Nephron (organoid): ENCODE data around the gene GAREM1.
A peak's percentile ranks its signal among the peaks of the same experiment; 100 is the strongest.

ENCODE experiments used
- H3K27ac Mint-ChIP-seq, 3 experiments: 2 replicates each; pipeline ENCODE4 v1.8.0; 2020; ENCODE audit warnings: mixed read lengths in 3 of 3, mild to moderate bottlenecking in 2 of 3, moderate library complexity in 1 of 3
- H3K27me3 Mint-ChIP-seq: 2 replicates; pipeline ENCODE4 v1.8.0; 2021; ENCODE audit warnings: low read depth, mild to moderate bottlenecking, moderate library complexity, mixed read lengths
- H3K36me3 Mint-ChIP-seq: 2 replicates; pipeline ENCODE4 v1.8.0; 2020; ENCODE audit warnings: low read depth, mixed read lengths
- H3K4me1 Mint-ChIP-seq: 2 replicates; pipeline ENCODE4 v1.8.0; 2020; ENCODE audit warnings: mixed read lengths
- H3K4me3 Mint-ChIP-seq, 3 experiments: 2 replicates each; pipeline ENCODE4 v1.8.0; 2020; ENCODE audit warnings: mild to moderate bottlenecking in 3 of 3, mixed read lengths in 3 of 3, moderate library complexity in 2 of 3
- H3K9me3 Mint-ChIP-seq: 2 replicates; pipeline ENCODE4 v1.8.0; 2020; ENCODE audit warnings: mixed read lengths
- TF ChIP-seq, protein P1 (sequence below), 3 experiments: fragments of 200-600 bp; sonication (generic); IDR thresholded peaks; one replicate each; pipeline ENCODE4 v1.5.0; 2021; ENCODE audit warnings: antibody characterized with exemption in 3 of 3; ENCODE audit not compliant: unreplicated experiment in 3 of 3

The GAREM1 gene

DNA sequence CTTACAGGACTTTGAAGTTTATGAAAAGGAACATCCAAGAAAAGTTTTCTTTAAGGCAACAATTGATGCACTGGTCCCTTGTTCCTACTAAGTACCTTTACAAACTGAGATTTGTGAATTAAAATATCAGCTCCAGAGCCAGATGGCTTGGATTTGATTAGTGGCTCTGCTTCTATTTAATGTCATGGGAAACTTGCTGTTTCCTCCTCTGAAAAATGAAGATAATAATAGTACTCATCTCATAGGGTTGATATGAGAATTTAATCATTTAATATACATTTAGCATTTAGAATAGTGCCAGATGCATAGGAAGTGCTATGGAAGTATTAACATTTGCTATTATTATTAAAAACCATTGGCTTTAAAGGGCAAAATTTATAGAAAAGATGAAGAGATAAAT, 2.6 kb upstream of the GAREM1 start:
- Mint-ChIP-seq H3K27me3 (peaks cover 13% of the 10 kb centered on the region), H3K4me1 (peaks cover 11% of the 10 kb centered on the region), H3K27ac (no peak overlapping the region), H3K9me3 (no peaks in the 10 kb centered on the region), H3K4me3 (no peak overlapping the region), H3K36me3 (no peaks in the 10 kb centered on the region)
- TF ChIP-seq, protein P1, sequence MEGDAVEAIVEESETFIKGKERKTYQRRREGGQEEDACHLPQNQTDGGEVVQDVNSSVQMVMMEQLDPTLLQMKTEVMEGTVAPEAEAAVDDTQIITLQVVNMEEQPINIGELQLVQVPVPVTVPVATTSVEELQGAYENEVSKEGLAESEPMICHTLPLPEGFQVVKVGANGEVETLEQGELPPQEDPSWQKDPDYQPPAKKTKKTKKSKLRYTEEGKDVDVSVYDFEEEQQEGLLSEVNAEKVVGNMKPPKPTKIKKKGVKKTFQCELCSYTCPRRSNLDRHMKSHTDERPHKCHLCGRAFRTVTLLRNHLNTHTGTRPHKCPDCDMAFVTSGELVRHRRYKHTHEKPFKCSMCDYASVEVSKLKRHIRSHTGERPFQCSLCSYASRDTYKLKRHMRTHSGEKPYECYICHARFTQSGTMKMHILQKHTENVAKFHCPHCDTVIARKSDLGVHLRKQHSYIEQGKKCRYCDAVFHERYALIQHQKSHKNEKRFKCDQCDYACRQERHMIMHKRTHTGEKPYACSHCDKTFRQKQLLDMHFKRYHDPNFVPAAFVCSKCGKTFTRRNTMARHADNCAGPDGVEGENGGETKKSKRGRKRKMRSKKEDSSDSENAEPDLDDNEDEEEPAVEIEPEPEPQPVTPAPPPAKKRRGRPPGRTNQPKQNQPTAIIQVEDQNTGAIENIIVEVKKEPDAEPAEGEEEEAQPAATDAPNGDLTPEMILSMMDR (IDR thresholded peaks at IDR 0.05; ENCODE audit: unreplicated experiment in 3 of 3) = no peak

- no peak overlapping the region for H3K4me3 Mint-ChIP-seq
- TF ChIP-seq, protein P1 (IDR thresholded peaks at IDR 0.05; ENCODE audit: unreplicated experiment in 3 of 3) = no peak
- peaks cover 16% of the 10 kb centered on the region for H3K4me1 Mint-ChIP-seq
- peaks cover 13% of the 10 kb centered on the region for H3K27me3 Mint-ChIP-seq
- H3K36me3 Mint-ChIP-seq = no peaks in the 10 kb centered on the region
- H3K9me3 Mint-ChIP-seq = no peaks in the 10 kb centered on the region
- H3K27ac Mint-ChIP-seq = no peak overlapping the region
Observed at GRCh38 chr18:32472841-32473240, 2.2 kb upstream of the GAREM1 start.

- Mint-ChIP-seq H3K4me1 (peaks cover 16% of the 10 kb centered on the region), H3K4me3 (peak overlapping the region; percentile 87 to 92 (median 88)), H3K27me3 (peaks cover 13% of the 10 kb centered on the region), H3K27ac (peak overlapping the region in 2 of 3 experiments; percentile 84 to 88), H3K36me3 (peaks cover 3% of the 10 kb centered on the region), H3K9me3 (no peaks in the 10 kb centered on the region)
- TF ChIP-seq, protein P1 (IDR thresholded peaks at IDR 0.05; ENCODE audit: unreplicated experiment in 3 of 3) = no peak
Observed at GRCh38 chr18:32470460-32470713, 295 bp downstream of the GAREM1 start.

GRCh38 chr18:32469691-32470459, 807 bp downstream of the GAREM1 start:
- Mint-ChIP-seq H3K27me3 (peaks cover 13% of the 10 kb centered on the region), H3K4me3 (peak overlapping the region; percentile 86 to 98 (median 96)), H3K9me3 (no peaks in the 10 kb centered on the region), H3K27ac (peak overlapping the region; percentile 46 to 87 (median 76)), H3K36me3 (peaks cover 3% of the 10 kb centered on the region), H3K4me1 (peaks cover 16% of the 10 kb centered on the region)
- TF ChIP-seq, protein P1 (IDR thresholded peaks at IDR 0.05; ENCODE audit: unreplicated experiment in 3 of 3) = no peak

- TF ChIP-seq, protein P1 (IDR thresholded peaks at IDR 0.05; ENCODE audit: unreplicated experiment in 3 of 3) = peak; percentile 20 to 34 (median 30)
- Mint-ChIP-seq H3K4me1 (peaks cover 16% of the 10 kb centered on the region), H3K27me3 (peaks cover 12% of the 10 kb centered on the region), H3K9me3 (no peaks in the 10 kb centered on the region), H3K36me3 (peaks cover 8% of the 10 kb centered on the region), H3K27ac (peak overlapping the region; percentile 46 to 87 (median 76)), H3K4me3 (peak overlapping the region; percentile 86 to 98 (median 96))
Observed at GRCh38 chr18:32469190-32469651, 1.5 kb downstream of the GAREM1 start.
